GM12878 (cell line): Measurements from ENCODE around the gene PNLDC1. TPM values are rescaled to one million over a fixed set of nuclear protein-coding genes. Genes with fewer than 3 reads are reported as not detected.

Source experiments
- ATAC-seq: fragments of 200-7000 bp; cut with Tn5 transposase; 3 replicates; pipeline ENCODE4 v1.9.1; 2020; ENCODE audit warnings: mild to moderate bottlenecking, moderate library complexity
- BruUV-seq: library from RNA; stranded (reverse); fragments of 400-500 nt; replicated peaks from 2 replicates; lab custom pipeline; 2021; lab: Mats Ljungman, UMichigan
- CTCF ChIA-PET: fragments of 300-600 bp; sonication (Branson Sonifier 250); formaldehyde crosslinking; extraction: SDS; loops from one replicate; lab custom pipeline; 2021; ENCODE audit warnings: inconsistent platforms; lab: Yijun Ruan, JAX
- POLR2A ChIA-PET: fragments of 350-600 bp; formaldehyde crosslinking; extraction: SDS; loops from one replicate; lab custom pipeline; 2021; ENCODE audit warnings: inconsistent platforms; lab: Charles Lee
- RAD21 ChIA-PET: fragments of 300-600 bp; sonication (Branson Sonifier 250); formaldehyde crosslinking; loops from one replicate; lab custom pipeline; 2023; ENCODE audit warnings: antibody characterized with exemption; ENCODE audit not compliant: unreplicated experiment; lab: Charles Lee
- SMC1A ChIA-PET: fragments of 300-600 bp; sonication (Branson Sonifier 250); formaldehyde crosslinking; loops from one replicate; lab custom pipeline; 2023; ENCODE audit not compliant: unreplicated experiment, uncharacterized antibody; lab: Charles Lee
- DNase-seq: peaks from one replicate; pipeline ENCODE4 v3.0.0-alpha.2; 2011; ENCODE audit warnings: low read depth, low spot score
- FAIRE-seq: peaks from 3 replicates; lab custom pipeline; 2011; peaks lifted over from hg19 to GRCh38; lab: Jason Lieb, UNC
- H2AFZ ChIP-seq: 2 replicates; pipeline ENCODE4 v1.6.0; 2011; ENCODE audit warnings: low read depth, low read length, control low read depth; ENCODE audit not compliant: control insufficient read depth
- H3K27ac ChIP-seq: 2 replicates; pipeline ENCODE4 v1.5.1; 2011; ENCODE audit warnings: control low read depth; ENCODE audit not compliant: control insufficient read depth, insufficient read depth
- H3K27me3 ChIP-seq, 2 experiments: replicated peaks in 1 of 2; 2 replicates each; pipeline versions ENCODE4 v1.6.0 to v1.6.1; 2011; ENCODE audit warnings: low read length in 1 of 2; ENCODE audit not compliant: control insufficient read depth in 2 of 2, insufficient read depth in 2 of 2
- H3K36me3 ChIP-seq, 2 experiments: 2 replicates each; pipeline ENCODE4 v1.5.1; 2011; ENCODE audit warnings: low read length in 1 of 2; ENCODE audit not compliant: control insufficient read depth in 2 of 2, insufficient read depth in 2 of 2
- H3K4me1 ChIP-seq: 2 replicates; pipeline ENCODE4 v1.6.1; 2011; ENCODE audit warnings: mild to moderate bottlenecking, low read length, moderate library complexity, mixed read lengths; ENCODE audit not compliant: control insufficient read depth, insufficient read depth
- H3K4me2 ChIP-seq: 2 replicates; pipeline ENCODE4 v1.6.0; 2011; ENCODE audit warnings: control low read depth; ENCODE audit not compliant: control insufficient read depth, insufficient read depth
- H3K4me3 ChIP-seq: fragments of 200-600 bp; sonication (generic); 2 replicates; pipeline ENCODE4 v1.5.1; 2016
- H3K79me2 ChIP-seq: 2 replicates; pipeline ENCODE4 v1.6.0; 2011; ENCODE audit warnings: low read length; ENCODE audit not compliant: control insufficient read depth, insufficient read depth
- H3K9ac ChIP-seq: 2 replicates; pipeline ENCODE4 v1.8.0; 2011; ENCODE audit warnings: low read length, control low read depth, mixed read lengths; ENCODE audit not compliant: control insufficient read depth, insufficient read depth
- H3K9me3 ChIP-seq: replicated peaks from 3 replicates; pipeline ENCODE4 v1.5.1; 2011; ENCODE audit warnings: mild to moderate bottlenecking, low read length; ENCODE audit not compliant: control insufficient read depth, insufficient read depth
- H4K20me1 ChIP-seq: 2 replicates; pipeline ENCODE4 v1.6.0; 2011; ENCODE audit not compliant: control insufficient read depth, insufficient read depth
- MEF2B ChIP-seq: fragments of 450-650 bp; IDR thresholded peaks from 2 replicates; pipeline ENCODE4 v1.6.1; 2018; ENCODE audit warnings: mild to moderate bottlenecking, moderate library complexity; ENCODE audit not compliant: partially characterized antibody, poor library complexity, severe bottlenecking
- WGBS: methylation state at CpG from one replicate; pipeline ENCODE4 v1.1.6; 2016; ENCODE audit warnings: low lambda C conversion rate; ENCODE audit not compliant: insufficient replicate concordance, insufficient coverage; ENCODE audit errors: missing lambda C conversion rate; 5-methylcytosine and 5-hydroxymethylcytosine counted together
- in situ Hi-C: fragments of 300-500 bp; cut with MboI; formaldehyde crosslinking; loops from 9 replicates; pipeline ENCODE4 v1.14.3; 2018; ENCODE audit warnings: mixed read lengths
- intact Hi-C: fragments of 100-400 bp; cut with micrococcal nuclease; formaldehyde crosslinking; loops from one replicate; pipeline ENCODE4 v1.14.2; 2022; ENCODE audit not compliant: unreplicated experiment
- polyA plus RNA-seq, 11 experiments: library from polyadenylated mRNA; depleted of rRNA in 4 of 11; unstranded in 6 of 11; stranded (reverse) in 5 of 11; fragments of >200 nt; fragmentation: Nextera tagmentation in 4 of 11; fragmentation: Illumina TruSeq in 1 of 11; extraction: Ambion mirVana in 4 of 11; extraction: Trizol in 1 of 11; gene quantifications; 1 replicate in 1 of 11; 2 replicates in 10 of 11; pipeline versions ENCODE4 v1.2.1 to v1.2.3, GENCODE V29; 2011 to 2016; ENCODE audit warnings: inconsistent platforms in 2 of 11, missing spikeins in 2 of 11, low read depth in 1 of 11
- total RNA-seq, 4 experiments: library from RNA; depleted of rRNA in 3 of 4; stranded (reverse); fragments of >200 nt in 3 of 4; fragmentation: Illumina TruSeq in 1 of 4; extraction: Trizol in 1 of 4; gene quantifications; 2 replicates each; pipeline versions ENCODE4 v1.2.1 to v1.2.3, GENCODE V29; 2013 to 2021
- TF ChIP-seq, protein P1 (sequence below): fragments of 450-650 bp; conservative IDR thresholded peaks from 2 replicates; pipeline ENCODE4 v1.6.1; 2017; ENCODE audit warnings: mild to moderate bottlenecking, moderate library complexity
- TF ChIP-seq, protein P2 (sequence below): fragments of 450-650 bp; IDR thresholded peaks from 2 replicates; pipeline ENCODE4 v1.6.1; 2017; ENCODE audit warnings: mild to moderate bottlenecking, low read depth, inconsistent platforms; ENCODE audit not compliant: poor library complexity, severe bottlenecking

Gene PNLDC1
- total and polyA plus RNA-seq, 10 of the 15 experiments (the other 5 are each of a cell fraction or from before 2014, with no cell fraction given): 0.06 to 0.25 (median 0.09) TPM; not detected in 2

DNA sequence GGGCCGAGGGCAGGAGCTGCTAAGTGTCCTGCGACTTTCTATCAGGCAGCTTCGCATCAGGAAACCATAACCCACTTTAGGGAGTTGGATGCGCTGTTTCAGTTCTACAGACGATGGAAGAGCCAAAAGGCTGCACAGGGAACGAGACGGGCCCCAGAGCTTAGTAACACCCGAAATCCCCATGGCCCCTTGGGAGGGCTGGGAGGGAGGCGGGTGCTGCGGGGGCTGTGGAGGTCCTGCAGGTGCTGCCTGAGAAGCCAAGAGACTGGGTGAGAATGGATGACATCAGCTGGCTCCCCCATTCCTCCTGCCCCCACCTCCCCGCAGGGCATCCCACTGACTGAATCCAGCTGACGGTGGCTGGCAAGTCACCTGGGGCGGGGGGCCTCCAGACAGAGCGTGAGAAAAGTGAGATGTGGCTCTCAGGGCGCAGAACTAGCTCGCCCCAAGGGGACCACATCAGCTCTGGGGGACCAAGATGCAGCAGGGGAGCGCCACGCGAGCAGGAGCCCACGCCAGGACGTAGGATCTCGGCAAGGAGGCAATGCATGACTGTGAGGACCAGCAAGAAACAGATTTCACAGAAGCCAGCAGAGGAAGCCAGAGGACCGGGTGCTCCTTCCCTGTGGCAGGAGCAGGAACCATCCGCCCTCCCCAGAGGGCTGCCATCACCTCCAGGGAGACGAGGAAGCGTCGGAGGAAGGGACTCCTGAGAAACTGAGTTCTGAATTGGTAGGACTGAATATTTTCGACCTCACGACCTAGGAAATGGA, 36.8 kb downstream of the PNLDC1 start:
- RAD21 ChIA-PET: no interaction called here
- SMC1A ChIA-PET: interaction anchor here (0.5 to 1.8 kb wide), 4 partner anchors 13 to 1923 kb away, joined by 3 to 5 read pairs (median 3); no protein-coding TSS in a partner anchor
- POLR2A ChIA-PET: interaction anchor here (0.6 to 1.1 kb wide), 2 partner anchors 104 to 114 kb away, joined by 3 read pairs; no protein-coding TSS in a partner anchor
- FAIRE-seq (no peak), ATAC-seq (peak; percentile 59), DNase-seq (no peak)
- BruUV-seq: no TSS peak
- no peak overlapping the region for H3K4me2 ChIP-seq
- H2AFZ ChIP-seq: no peak overlapping the region
- H3K9me3 ChIP-seq: no peaks in the 10 kb centered on the region
- H3K27ac ChIP-seq: no peak overlapping the region
- H3K4me3 ChIP-seq: no peak overlapping the region
- H3K79me2 ChIP-seq: no peaks in the 10 kb centered on the region
- intact Hi-C loops (no loop called here), in situ Hi-C loops (no loop called here)
- TF ChIP-seq, protein P1, sequence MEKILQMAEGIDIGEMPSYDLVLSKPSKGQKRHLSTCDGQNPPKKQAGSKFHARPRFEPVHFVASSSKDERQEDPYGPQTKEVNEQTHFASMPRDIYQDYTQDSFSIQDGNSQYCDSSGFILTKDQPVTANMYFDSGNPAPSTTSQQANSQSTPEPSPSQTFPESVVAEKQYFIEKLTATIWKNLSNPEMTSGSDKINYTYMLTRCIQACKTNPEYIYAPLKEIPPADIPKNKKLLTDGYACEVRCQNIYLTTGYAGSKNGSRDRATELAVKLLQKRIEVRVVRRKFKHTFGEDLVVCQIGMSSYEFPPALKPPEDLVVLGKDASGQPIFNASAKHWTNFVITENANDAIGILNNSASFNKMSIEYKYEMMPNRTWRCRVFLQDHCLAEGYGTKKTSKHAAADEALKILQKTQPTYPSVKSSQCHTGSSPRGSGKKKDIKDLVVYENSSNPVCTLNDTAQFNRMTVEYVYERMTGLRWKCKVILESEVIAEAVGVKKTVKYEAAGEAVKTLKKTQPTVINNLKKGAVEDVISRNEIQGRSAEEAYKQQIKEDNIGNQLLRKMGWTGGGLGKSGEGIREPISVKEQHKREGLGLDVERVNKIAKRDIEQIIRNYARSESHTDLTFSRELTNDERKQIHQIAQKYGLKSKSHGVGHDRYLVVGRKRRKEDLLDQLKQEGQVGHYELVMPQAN: no peak
- TF ChIP-seq, protein P2, sequence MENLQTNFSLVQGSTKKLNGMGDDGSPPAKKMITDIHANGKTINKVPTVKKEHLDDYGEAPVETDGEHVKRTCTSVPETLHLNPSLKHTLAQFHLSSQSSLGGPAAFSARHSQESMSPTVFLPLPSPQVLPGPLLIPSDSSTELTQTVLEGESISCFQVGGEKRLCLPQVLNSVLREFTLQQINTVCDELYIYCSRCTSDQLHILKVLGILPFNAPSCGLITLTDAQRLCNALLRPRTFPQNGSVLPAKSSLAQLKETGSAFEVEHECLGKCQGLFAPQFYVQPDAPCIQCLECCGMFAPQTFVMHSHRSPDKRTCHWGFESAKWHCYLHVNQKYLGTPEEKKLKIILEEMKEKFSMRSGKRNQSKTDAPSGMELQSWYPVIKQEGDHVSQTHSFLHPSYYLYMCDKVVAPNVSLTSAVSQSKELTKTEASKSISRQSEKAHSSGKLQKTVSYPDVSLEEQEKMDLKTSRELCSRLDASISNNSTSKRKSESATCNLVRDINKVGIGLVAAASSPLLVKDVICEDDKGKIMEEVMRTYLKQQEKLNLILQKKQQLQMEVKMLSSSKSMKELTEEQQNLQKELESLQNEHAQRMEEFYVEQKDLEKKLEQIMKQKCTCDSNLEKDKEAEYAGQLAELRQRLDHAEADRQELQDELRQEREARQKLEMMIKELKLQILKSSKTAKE: no peak
- peak; percentile 77 for TF ChIP-seq MEF2B
- H3K9ac ChIP-seq: no peak overlapping the region
- no peaks in the 10 kb centered on the region for H3K27me3 ChIP-seq
- 28% methylated on average over 28 of the region's 29 CpGs for WGBS
- no peaks in the 10 kb centered on the region for H3K36me3 ChIP-seq
- H3K4me1 ChIP-seq: no peaks in the 10 kb centered on the region
- no peaks in the 10 kb centered on the region for H4K20me1 ChIP-seq
- CTCF ChIA-PET: interaction anchor here (1.1 kb wide), 1 partner anchor 105 kb away, joined by 3 read pairs; no protein-coding TSS in a partner anchor
